Epithelial cell of proximal tubule (primary cell): Measurements from ENCODE around the gene AKR1B15. TPM values are rescaled to one million over a fixed set of nuclear protein-coding genes. Genes with fewer than 3 reads are reported as not detected.
A peak's percentile ranks its signal among the peaks of the same experiment; 100 is the strongest.

Experiments used
- DNase-seq: peaks from one replicate; pipeline ENCODE4 v3.0.0-alpha.2; 2011; ENCODE audit warnings: low read depth
- H3K4me3 ChIP-seq: 2 replicates; pipeline ENCODE4 v1.5.1; 2011; ENCODE audit warnings: low read depth, mild to moderate bottlenecking, low read length
- CTCF ChIP-seq: conservative IDR thresholded peaks from 2 replicates; pipeline ENCODE4 v1.5.1; 2012; ENCODE audit warnings: low read depth, mild to moderate bottlenecking, low read length
- total RNA-seq: library from RNA; depleted of rRNA; stranded (reverse); fragments of >200 nt; gene quantifications from 2 replicates; pipeline ENCODE4 v1.2.3, GENCODE V29; 2015

AKR1B15 gene
- total RNA-seq, 1 donor from 2014 or later, result not detected

- no peak for TF ChIP-seq CTCF
- DNase-seq, result no peak
- H3K4me3 ChIP-seq, result no peak overlapping the region
These were observed 35.4 kb downstream of the AKR1B15 start for GRCh38 chr7:134584290-134584689.

- no peak for TF ChIP-seq CTCF
- DNase-seq, result no peak
- no peak overlapping the region for H3K4me3 ChIP-seq
These were observed 37.0 kb downstream of the AKR1B15 start for GRCh38 chr7:134585897-134586296.

- H3K4me3 ChIP-seq, result no peak overlapping the region
- no peak for TF ChIP-seq CTCF
- DNase-seq, result no peak
These were observed 38.8 kb downstream of the AKR1B15 start for GRCh38 chr7:134587750-134588149.

GRCh38 chr7:134589491-134589941, 40.6 kb downstream of the AKR1B15 start:
- DNase-seq, result no peak
- no peak for TF ChIP-seq CTCF
- H3K4me3 ChIP-seq, result no peak overlapping the region

- no peak for TF ChIP-seq CTCF
- peak; percentile 70 for DNase-seq
- no peak overlapping the region for H3K4me3 ChIP-seq
These were observed 44.9 kb downstream of the AKR1B15 start for GRCh38 chr7:134593530-134594392.

- H3K4me3 ChIP-seq, result no peak overlapping the region
- no peak for DNase-seq
- no peak for TF ChIP-seq CTCF
These were observed 46.0 kb downstream of the AKR1B15 start for GRCh38 chr7:134594877-134595276.

- no peak for TF ChIP-seq CTCF
- DNase-seq, result no peak
- H3K4me3 ChIP-seq, result no peak overlapping the region
These were observed 50.5 kb downstream of the AKR1B15 start for GRCh38 chr7:134599371-134599770.
